ENCODE data around the gene SEC11C. TPM values are rescaled to one million over a fixed set of nuclear protein-coding genes. Genes with fewer than 3 reads are reported as not detected.

The SEC11C gene
- polyA plus RNA-seq, 3 donors: 14.9 to 98.4 (median 98.0) TPM

DNA sequence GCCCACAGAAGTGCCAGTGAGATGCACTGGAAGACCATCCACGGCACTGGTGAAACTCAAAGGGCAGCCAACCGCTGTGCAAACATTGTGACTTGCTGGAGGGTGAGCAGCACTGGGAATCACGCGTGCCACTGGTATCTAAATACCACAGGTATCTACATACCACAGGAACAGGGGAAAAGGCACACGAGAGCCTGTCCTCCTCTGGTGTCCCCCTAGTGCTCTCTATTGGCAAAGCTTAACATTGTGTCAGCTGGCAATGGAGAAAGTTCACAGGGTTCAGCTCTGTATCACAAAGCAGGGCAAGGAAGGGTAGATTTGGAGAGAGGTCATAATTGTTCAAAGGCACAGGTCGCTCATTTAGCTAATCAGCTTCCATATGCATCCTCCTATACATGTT, 12.6 kb upstream of the SEC11C start:
- Mint-ChIP-seq H3K4me3 (no peak overlapping the region), H3K27ac (no peak overlapping the region), H3K4me1 (no peaks in the 10 kb centered on the region), H3K9me3 (peaks cover 0 to 1% (median 0%) of the 10 kb centered on the region in 7 donors), H3K27me3 (ENCODE audit: low read depth in 3 of 3) (peaks cover 3 to 13% (median 11%) of the 10 kb centered on the region in 3 donors), H3K36me3 (no peaks in the 10 kb centered on the region)
- 92% methylated on average over 4 of the region's 6 CpGs for WGBS (ENCODE audit: insufficient coverage)
- Histone ChIP-seq H2AFZ (ENCODE audit: insufficient read depth, low read depth, low read length, poor library complexity, severe bottlenecking) (no peak overlapping the region), H3K9me3 (replicated peaks in 1 of 2; ENCODE audit: control insufficient read depth in 1 of 2, insufficient read depth in 1 of 2, low read length in 2 of 2) (no peaks in the 10 kb centered on the region), H3K27ac (ENCODE audit: low read depth in 1 of 2, low read length in 2 of 2) (no peak overlapping the region), H4K20me1 (ENCODE audit: insufficient read depth, low read length) (no peaks in the 10 kb centered on the region), H3K79me2 (ENCODE audit: insufficient read depth, low read length) (no peaks in the 10 kb centered on the region), H3K9ac (ENCODE audit: insufficient read depth, low read length, poor library complexity, severe bottlenecking) (no peak overlapping the region), H3K27me3 (ENCODE audit: control insufficient read depth in 2 of 2, insufficient read depth in 2 of 2, low read length in 2 of 2) (peaks cover 4 to 7% of the 10 kb centered on the region in 2 donors), H3K4me1 (ENCODE audit: control insufficient read depth in 1 of 2, insufficient read depth in 2 of 2, low read length in 2 of 2) (no peaks in the 10 kb centered on the region), H3K36me3 (replicated peaks in 1 of 2; ENCODE audit: control insufficient read depth in 1 of 2, insufficient read depth in 2 of 2, low read length in 2 of 2) (no peaks in the 10 kb centered on the region), H3K4me3 (replicated peaks in 1 of 3; ENCODE audit: low read depth in 2 of 3, low read length in 3 of 3) (no peak overlapping the region), H3K4me2 (replicated peaks; ENCODE audit: extremely low read depth, low read length, poor library complexity, severe bottlenecking) (no peak overlapping the region)
- TF ChIP-seq, protein P1, sequence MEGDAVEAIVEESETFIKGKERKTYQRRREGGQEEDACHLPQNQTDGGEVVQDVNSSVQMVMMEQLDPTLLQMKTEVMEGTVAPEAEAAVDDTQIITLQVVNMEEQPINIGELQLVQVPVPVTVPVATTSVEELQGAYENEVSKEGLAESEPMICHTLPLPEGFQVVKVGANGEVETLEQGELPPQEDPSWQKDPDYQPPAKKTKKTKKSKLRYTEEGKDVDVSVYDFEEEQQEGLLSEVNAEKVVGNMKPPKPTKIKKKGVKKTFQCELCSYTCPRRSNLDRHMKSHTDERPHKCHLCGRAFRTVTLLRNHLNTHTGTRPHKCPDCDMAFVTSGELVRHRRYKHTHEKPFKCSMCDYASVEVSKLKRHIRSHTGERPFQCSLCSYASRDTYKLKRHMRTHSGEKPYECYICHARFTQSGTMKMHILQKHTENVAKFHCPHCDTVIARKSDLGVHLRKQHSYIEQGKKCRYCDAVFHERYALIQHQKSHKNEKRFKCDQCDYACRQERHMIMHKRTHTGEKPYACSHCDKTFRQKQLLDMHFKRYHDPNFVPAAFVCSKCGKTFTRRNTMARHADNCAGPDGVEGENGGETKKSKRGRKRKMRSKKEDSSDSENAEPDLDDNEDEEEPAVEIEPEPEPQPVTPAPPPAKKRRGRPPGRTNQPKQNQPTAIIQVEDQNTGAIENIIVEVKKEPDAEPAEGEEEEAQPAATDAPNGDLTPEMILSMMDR (IDR thresholded peaks at IDR 0.05): no peak
- DNase-seq: no peak
- intact Hi-C loops (cut with micrococcal nuclease): no loop called here

DNA sequence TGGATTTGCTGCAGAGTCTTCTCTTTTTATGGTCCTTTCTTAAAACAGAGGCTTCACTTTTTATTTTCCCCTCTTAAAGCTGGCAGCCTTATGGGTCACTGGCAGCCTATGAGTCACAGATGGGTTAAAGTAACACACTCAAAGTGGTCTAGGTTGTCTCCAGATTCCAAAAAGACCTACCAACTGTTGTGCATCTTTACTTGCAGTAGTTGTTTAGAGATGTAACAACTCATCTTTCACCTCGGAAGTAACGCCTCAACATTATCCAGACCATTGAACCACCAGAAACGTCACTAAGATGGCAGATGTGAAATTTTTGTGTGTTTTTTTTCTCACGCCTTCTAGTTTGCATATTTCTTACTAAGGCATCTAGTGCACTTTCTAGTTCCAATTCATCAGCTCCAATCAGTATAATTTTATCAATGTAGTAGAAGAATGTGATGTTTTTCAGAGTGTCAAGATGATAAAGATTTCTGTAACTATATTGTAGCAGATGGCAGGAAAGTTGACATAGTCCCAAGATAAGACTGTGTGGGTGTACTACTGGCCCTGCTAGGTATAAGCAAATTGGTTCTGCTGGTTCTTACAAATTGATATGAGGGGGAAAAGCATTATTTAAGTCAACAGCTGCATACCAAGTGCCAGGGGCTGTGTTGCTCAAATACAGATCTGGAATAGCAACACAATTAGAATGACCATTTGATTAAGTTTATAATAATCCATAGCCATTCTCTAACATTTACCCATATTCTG, 9.6 kb upstream of the SEC11C start:
- H3K9me3 ChIP-seq (replicated peaks in 1 of 2; ENCODE audit: control insufficient read depth in 1 of 2, insufficient read depth in 1 of 2, low read length in 2 of 2): no peaks in the 10 kb centered on the region
- no peak overlapping the region for H3K27ac ChIP-seq (ENCODE audit: low read depth in 1 of 2, low read length in 2 of 2)
- peaks cover 0 to 4% (median 2%) of the 10 kb centered on the region in 7 donors for H3K9me3 Mint-ChIP-seq
- peaks cover 4 to 9% of the 10 kb centered on the region in 2 donors for H3K27me3 ChIP-seq (ENCODE audit: control insufficient read depth in 2 of 2, insufficient read depth in 2 of 2, low read length in 2 of 2)
- no peak for DNase-seq
- H2AFZ ChIP-seq (ENCODE audit: insufficient read depth, low read depth, low read length, poor library complexity, severe bottlenecking): no peak overlapping the region
- H4K20me1 ChIP-seq (ENCODE audit: insufficient read depth, low read length): no peaks in the 10 kb centered on the region
- H3K36me3 ChIP-seq (replicated peaks in 1 of 2; ENCODE audit: control insufficient read depth in 1 of 2, insufficient read depth in 2 of 2, low read length in 2 of 2): no peaks in the 10 kb centered on the region
- intact Hi-C loops (cut with micrococcal nuclease): no loop called here
- no CpG with 5 or more reads among the region's 4 CpGs for WGBS (ENCODE audit: insufficient coverage)
- H3K9ac ChIP-seq (ENCODE audit: insufficient read depth, low read length, poor library complexity, severe bottlenecking): no peak overlapping the region
- TF ChIP-seq, protein P1 (IDR thresholded peaks at IDR 0.05): no peak
- H3K4me3 ChIP-seq (replicated peaks in 1 of 3; ENCODE audit: low read depth in 2 of 3, low read length in 3 of 3): no peak overlapping the region
- H3K4me1 ChIP-seq (ENCODE audit: control insufficient read depth in 1 of 2, insufficient read depth in 2 of 2, low read length in 2 of 2): no peaks in the 10 kb centered on the region
- no peak overlapping the region for H3K27ac Mint-ChIP-seq
- H3K27me3 Mint-ChIP-seq (ENCODE audit: low read depth in 3 of 3): peaks cover 7 to 14% (median 11%) of the 10 kb centered on the region in 3 donors
- H3K4me2 ChIP-seq (replicated peaks; ENCODE audit: extremely low read depth, low read length, poor library complexity, severe bottlenecking): no peak overlapping the region
- no peaks in the 10 kb centered on the region for H3K4me1 Mint-ChIP-seq
- no peaks in the 10 kb centered on the region for H3K36me3 Mint-ChIP-seq
- no peaks in the 10 kb centered on the region for H3K79me2 ChIP-seq (ENCODE audit: insufficient read depth, low read length)
- H3K4me3 Mint-ChIP-seq: no peak overlapping the region

Data from CD14-positive monocyte (primary cell).